ENCODE measurements around the gene ACIN1. TPM values are rescaled to one million over a fixed set of nuclear protein-coding genes. Genes with fewer than 3 reads are reported as not detected.

ACIN1 gene
- total and polyA plus RNA-seq, 9 of the 15 experiments (the other 6 are each of a cell fraction or from before 2014, with no cell fraction given): 5.0 to 196 (median 129) TPM

DNA sequence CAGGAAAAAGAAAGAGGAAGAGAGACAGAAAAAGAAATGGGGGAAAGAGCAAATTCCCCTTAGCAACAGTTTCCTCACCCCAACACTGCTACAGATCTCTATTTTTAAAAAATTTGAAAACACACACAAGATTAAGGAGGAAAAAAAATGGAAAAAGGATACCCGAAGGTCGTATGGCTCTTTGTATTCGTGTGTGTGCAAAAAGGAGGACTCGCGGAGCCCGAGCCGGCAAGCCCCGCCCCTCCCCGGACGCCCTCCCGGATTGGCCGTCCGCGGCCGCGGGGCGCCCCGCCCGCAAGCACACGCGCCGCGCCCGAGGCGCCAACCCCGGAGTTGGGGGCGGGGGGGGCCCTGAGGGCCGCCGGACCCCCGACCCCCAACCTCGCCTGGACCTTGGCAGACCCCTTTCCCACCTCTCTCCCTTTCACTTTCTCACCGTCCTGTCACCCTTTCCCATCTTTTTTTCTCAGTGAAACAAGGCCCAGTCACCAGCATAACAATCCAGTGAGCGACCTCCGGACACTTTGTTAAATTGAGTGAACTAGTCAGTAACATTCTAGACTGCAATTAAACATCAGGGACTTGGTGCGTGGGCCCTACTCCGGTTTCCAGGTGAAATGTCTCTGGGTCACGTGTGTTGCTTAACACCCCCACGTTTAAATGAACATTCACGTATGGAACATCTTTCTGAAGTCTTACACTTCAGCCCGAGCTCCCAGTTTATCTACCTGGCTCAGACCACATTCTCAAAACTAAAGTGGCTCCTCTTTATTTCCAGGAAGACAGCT, 84.8 kb downstream of the ACIN1 start, which contains the start of gene C14orf93:
TSS of gene C14orf93 (minus strand) at position 205 of the 788 bp plus-strand sequence. CDS start 11,120 bp downstream, outside the sequence.
- peaks cover 41% of the 10 kb centered on the region for H3K79me2 ChIP-seq (ENCODE audit: control insufficient read depth, insufficient read depth, low read length)
- TF ChIP-seq ELF1 (tag; IDR thresholded peaks at IDR 0.05): 0 out of 2 replicates have a peak, but pooled peaks have one; percentile 2
- TF ChIP-seq ARID1B (IDR thresholded peaks at IDR 0.05): peak; percentile 55
- TF ChIP-seq, protein P1, sequence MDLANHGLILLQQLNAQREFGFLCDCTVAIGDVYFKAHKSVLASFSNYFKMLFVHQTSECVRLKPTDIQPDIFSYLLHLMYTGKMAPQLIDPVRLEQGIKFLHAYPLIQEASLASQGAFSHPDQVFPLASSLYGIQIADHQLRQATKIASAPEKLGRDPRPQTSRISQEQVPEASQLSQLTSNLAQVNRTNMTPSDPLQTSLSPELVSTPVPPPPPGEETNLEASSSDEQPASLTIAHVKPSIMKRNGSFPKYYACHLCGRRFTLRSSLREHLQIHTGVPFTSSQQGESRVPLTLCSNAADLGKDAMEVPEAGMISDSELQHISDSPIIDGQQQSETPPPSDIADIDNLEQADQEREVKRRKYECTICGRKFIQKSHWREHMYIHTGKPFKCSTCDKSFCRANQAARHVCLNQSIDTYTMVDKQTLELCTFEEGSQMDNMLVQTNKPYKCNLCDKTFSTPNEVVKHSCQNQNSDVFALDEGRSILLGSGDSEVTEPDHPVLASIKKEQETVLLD (IDR thresholded peaks at IDR 0.05): peak; percentile 70
- peak; percentile 19; the same call in 1 of the 2 replicates for TF ChIP-seq ESRRA (IDR thresholded peaks at IDR 0.05; ENCODE audit: borderline replicate concordance, low read depth)
- TF ChIP-seq, protein P2, sequence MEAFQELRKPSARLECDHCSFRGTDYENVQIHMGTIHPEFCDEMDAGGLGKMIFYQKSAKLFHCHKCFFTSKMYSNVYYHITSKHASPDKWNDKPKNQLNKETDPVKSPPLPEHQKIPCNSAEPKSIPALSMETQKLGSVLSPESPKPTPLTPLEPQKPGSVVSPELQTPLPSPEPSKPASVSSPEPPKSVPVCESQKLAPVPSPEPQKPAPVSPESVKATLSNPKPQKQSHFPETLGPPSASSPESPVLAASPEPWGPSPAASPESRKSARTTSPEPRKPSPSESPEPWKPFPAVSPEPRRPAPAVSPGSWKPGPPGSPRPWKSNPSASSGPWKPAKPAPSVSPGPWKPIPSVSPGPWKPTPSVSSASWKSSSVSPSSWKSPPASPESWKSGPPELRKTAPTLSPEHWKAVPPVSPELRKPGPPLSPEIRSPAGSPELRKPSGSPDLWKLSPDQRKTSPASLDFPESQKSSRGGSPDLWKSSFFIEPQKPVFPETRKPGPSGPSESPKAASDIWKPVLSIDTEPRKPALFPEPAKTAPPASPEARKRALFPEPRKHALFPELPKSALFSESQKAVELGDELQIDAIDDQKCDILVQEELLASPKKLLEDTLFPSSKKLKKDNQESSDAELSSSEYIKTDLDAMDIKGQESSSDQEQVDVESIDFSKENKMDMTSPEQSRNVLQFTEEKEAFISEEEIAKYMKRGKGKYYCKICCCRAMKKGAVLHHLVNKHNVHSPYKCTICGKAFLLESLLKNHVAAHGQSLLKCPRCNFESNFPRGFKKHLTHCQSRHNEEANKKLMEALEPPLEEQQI (IDR thresholded peaks at IDR 0.05): no peak
- TF ChIP-seq TCF7 (IDR thresholded peaks at IDR 0.05; ENCODE audit: borderline replicate concordance): no peak
- TF ChIP-seq NBN (IDR thresholded peaks at IDR 0.05; ENCODE audit: low read depth): peak; percentile 12
- TF ChIP-seq TOE1 (IDR thresholded peaks at IDR 0.05; ENCODE audit: borderline replicate concordance): peak; percentile 80
- no peak for TF ChIP-seq TOE1 (CRISPR knock-in tag; IDR thresholded peaks at IDR 0.05; ENCODE audit: borderline replicate concordance, low read depth)
- peak; percentile 75 for TF ChIP-seq EGR1 (conservative IDR thresholded peaks at IDR 0.05)
- peak; percentile 45; the same call in 1 of the 2 replicates for TF ChIP-seq PHF8 (IDR thresholded peaks at IDR 0.05; ENCODE audit: borderline replicate concordance, low read length)
- peak; percentile 57; the same call in 1 of the 2 replicates for TF ChIP-seq CEBPB (tag; IDR thresholded peaks at IDR 0.05)
- TF ChIP-seq SIN3A (IDR thresholded peaks at IDR 0.05; ENCODE audit: borderline replicate concordance in 2 of 2, control insufficient read depth in 1 of 2, low read depth in 2 of 2, low read length in 2 of 2): peak in 1 of 2 experiments; percentile 69; a peak in 1 of 4 replicates
- TF ChIP-seq NFRKB (IDR thresholded peaks at IDR 0.05; ENCODE audit: low read depth): peak; percentile 48
- no peak for TF ChIP-seq TAL1 (IDR thresholded peaks at IDR 0.05)
- peak; percentile 80 for TF ChIP-seq ATF7 (IDR thresholded peaks at IDR 0.05)
- TF ChIP-seq, protein P3, sequence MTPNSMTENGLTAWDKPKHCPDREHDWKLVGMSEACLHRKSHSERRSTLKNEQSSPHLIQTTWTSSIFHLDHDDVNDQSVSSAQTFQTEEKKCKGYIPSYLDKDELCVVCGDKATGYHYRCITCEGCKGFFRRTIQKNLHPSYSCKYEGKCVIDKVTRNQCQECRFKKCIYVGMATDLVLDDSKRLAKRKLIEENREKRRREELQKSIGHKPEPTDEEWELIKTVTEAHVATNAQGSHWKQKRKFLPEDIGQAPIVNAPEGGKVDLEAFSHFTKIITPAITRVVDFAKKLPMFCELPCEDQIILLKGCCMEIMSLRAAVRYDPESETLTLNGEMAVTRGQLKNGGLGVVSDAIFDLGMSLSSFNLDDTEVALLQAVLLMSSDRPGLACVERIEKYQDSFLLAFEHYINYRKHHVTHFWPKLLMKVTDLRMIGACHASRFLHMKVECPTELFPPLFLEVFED (CRISPR knock-in tag; conservative IDR thresholded peaks at IDR 0.05): 0 out of 2 replicates have a peak, but pooled peaks have one; percentile 65

More for the DNA sequence above, 84.8 kb downstream of the ACIN1 start, which contains the start of gene C14orf93:
- POLR2A ChIA-PET: interaction anchor here (0.7 to 4.0 kb wide), 2 partner anchors 13 to 24 kb away, joined by 4 to 44 read pairs; partner anchors contain the start of gene PSMB5
- Histone ChIP-seq H3K36me3 (ENCODE audit: control insufficient read depth, insufficient read depth, low read length) (no peaks in the 10 kb centered on the region), H3K27ac (ENCODE audit: extremely low read depth, low read depth, low read length) (peak within 1 kb of the TSS; percentile 97), H3K9me3 (replicated peaks; ENCODE audit: control insufficient read depth, insufficient read depth, low read depth, low read length) (no peaks in the 10 kb centered on the region), H3K27me3 (ENCODE audit: control insufficient read depth in 2 of 2, insufficient read depth in 2 of 2, low read length in 2 of 2) (no peaks in the 10 kb centered on the region), H2AFZ (ENCODE audit: low read depth, low read length) (peak within 1 kb of the TSS; percentile 92), H4K20me1 (replicated peaks; ENCODE audit: control insufficient read depth, insufficient read depth, low read length) (no peaks in the 10 kb centered on the region), H3K4me2 (ENCODE audit: insufficient read depth, low read length) (peak within 1 kb of the TSS; percentile 84), H3K9ac (ENCODE audit: insufficient read depth in 1 of 2, low read depth in 2 of 2, low read length in 2 of 2) (peak within 1 kb of the TSS; percentile 83 to 92), H3K9me1 (ENCODE audit: control insufficient read depth, insufficient read depth, low read length) (no peaks in the 10 kb centered on the region), H3K4me1 (replicated peaks in 1 of 2; ENCODE audit: control insufficient read depth in 2 of 2, insufficient read depth in 2 of 2, low read length in 2 of 2) (peaks cover 20 to 38% of the 10 kb centered on the region in 2 experiments), H3K4me3 (peak within 1 kb of the TSS; percentile 43)
- intact Hi-C loops (cut with micrococcal nuclease) (no loop called here), in situ Hi-C loops (cut with MboI) (no loop called here)
- BruUV-seq (replicated peaks): no TSS peak
- DNase-seq (ENCODE audit: extremely low read depth in 1 of 4, low spot score in 3 of 4): peak; percentile 90 to 93 (median 92)
- 2% methylated on average over 33 of the region's 40 CpGs for WGBS (ENCODE audit: insufficient coverage, low coverage, missing lambda C conversion rate)
- ATAC-seq: peak; percentile 62
- CTCF ChIA-PET (ENCODE audit: low intra/inter-chr PET ratio): no interaction called here
- FAIRE-seq: peak; percentile 54

Data from K562 (cell line).